Measurements from ENCODE around the gene PLEKHG4. TPM values are rescaled to one million over a fixed set of nuclear protein-coding genes. Genes with fewer than 3 reads are reported as not detected.

PLEKHG4 gene
- total RNA-seq, 1 experiment from 2014 or later = 32.7 TPM

DNA sequence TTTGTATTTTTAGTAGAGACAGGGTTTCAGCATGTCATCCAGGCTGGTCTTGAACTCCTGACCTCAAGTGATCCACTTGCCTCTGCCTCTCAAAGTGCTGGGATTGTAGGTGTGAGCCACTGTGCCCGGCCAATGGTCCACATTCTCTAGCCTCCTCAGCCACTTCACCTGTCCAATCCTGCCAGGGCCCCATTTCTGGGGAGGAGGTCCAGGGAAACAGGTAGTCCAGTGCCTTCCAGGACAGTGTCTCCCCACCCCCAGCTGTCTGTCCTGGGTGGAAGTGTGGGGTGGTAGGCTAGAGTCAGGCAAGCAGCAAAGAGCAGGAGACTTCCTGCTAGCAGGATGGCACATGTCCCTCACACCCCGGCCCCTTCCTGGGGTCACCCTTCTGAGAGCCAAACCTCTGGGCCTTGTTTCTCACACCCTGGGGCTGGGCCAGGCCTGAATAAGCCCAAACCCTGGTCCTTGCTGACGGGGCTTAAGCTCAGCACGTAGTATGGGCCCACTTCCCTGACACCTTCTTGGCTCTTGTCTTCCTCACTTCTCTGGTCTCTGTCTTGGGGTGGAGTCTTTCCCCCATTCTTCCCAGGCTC lies 37.1 kb upstream of the PLEKHG4 start:
- no peak for DNase-seq (ENCODE audit: unreplicated experiment)
- Mint-ChIP-seq H3K27me3 (ENCODE audit: insufficient read depth, unreplicated experiment) (no peaks in the 10 kb centered on the region), H3K4me3 (ENCODE audit: unreplicated experiment) (no peak overlapping the region), H3K9me3 (ENCODE audit: unreplicated experiment) (no peaks in the 10 kb centered on the region), H3K4me1 (ENCODE audit: insufficient read depth, unreplicated experiment) (peaks cover 34% of the 10 kb centered on the region), H3K36me3 (ENCODE audit: insufficient read depth, unreplicated experiment) (peaks cover 7% of the 10 kb centered on the region), H3K27ac (ENCODE audit: low read depth, unreplicated experiment) (peak overlapping the region; percentile 65)
- ChIA-PET POLR2A (interaction anchor here (0.7 to 1.1 kb wide), 3 partner anchors 14 to 15 kb away, joined by 4 to 5 read pairs (median 5); partner anchors contain the start of gene TMEM208), CTCF (interaction anchor here (0.5 to 1.2 kb wide), 4 partner anchors 14 to 206 kb away, joined by 3 to 4 read pairs (median 4); no protein-coding TSS in a partner anchor)
- BruUV-seq (replicated peaks) = no TSS peak
- intact Hi-C loops (cut with micrococcal nuclease) = no loop called here
- TF ChIP-seq, protein P1, sequence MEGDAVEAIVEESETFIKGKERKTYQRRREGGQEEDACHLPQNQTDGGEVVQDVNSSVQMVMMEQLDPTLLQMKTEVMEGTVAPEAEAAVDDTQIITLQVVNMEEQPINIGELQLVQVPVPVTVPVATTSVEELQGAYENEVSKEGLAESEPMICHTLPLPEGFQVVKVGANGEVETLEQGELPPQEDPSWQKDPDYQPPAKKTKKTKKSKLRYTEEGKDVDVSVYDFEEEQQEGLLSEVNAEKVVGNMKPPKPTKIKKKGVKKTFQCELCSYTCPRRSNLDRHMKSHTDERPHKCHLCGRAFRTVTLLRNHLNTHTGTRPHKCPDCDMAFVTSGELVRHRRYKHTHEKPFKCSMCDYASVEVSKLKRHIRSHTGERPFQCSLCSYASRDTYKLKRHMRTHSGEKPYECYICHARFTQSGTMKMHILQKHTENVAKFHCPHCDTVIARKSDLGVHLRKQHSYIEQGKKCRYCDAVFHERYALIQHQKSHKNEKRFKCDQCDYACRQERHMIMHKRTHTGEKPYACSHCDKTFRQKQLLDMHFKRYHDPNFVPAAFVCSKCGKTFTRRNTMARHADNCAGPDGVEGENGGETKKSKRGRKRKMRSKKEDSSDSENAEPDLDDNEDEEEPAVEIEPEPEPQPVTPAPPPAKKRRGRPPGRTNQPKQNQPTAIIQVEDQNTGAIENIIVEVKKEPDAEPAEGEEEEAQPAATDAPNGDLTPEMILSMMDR (IDR thresholded peaks at IDR 0.05; ENCODE audit: unreplicated experiment) = no peak

DNA sequence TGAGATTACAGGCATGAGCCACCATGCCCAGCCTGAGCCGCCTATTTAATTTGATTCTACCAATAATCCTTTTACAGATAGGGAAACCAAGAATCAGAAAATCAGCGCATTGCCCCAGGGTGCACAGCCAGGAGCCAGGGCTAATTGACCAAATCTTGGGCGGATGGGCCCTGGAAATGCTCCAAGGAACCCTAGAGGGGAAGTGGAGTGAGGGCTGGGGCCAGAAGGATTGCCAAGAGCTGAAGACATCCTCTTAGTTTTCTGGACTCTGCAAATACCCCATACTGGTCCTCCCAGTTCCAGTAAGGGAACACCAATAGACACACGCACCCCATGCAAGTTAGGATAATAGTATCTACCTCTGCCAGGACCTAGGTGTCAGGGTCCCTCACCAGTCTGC lies 35.9 kb upstream of the PLEKHG4 start:
- POLR2A ChIA-PET = interaction anchor here (0.6 to 2.1 kb wide), 4 partner anchors 14 to 714 kb away, joined by 3 to 20 read pairs (median 3); partner anchors contain the start of gene TMEM208

GRCh38 chr16:67244387-67245185 lies 34.7 kb upstream of the PLEKHG4 start:
- Mint-ChIP-seq H3K4me3 (ENCODE audit: unreplicated experiment) (peak overlapping the region; percentile 81), H3K27me3 (ENCODE audit: insufficient read depth, unreplicated experiment) (peaks cover 7% of the 10 kb centered on the region), H3K36me3 (ENCODE audit: insufficient read depth, unreplicated experiment) (peaks cover 7% of the 10 kb centered on the region), H3K27ac (ENCODE audit: low read depth, unreplicated experiment) (peak overlapping the region; percentile 75), H3K4me1 (ENCODE audit: insufficient read depth, unreplicated experiment) (peaks cover 47% of the 10 kb centered on the region), H3K9me3 (ENCODE audit: unreplicated experiment) (no peaks in the 10 kb centered on the region)
- DNase-seq (ENCODE audit: unreplicated experiment) = peak; percentile 92
- ChIA-PET CTCF (interaction anchor here (0.5 to 1.7 kb wide), 13 partner anchors 16 to 536 kb away, joined by 3 to 16 read pairs (median 3); partner anchors contain the start of genes ATP6V0D1, ELMO3 and TMEM208), POLR2A (interaction anchor here (0.6 to 2.1 kb wide), 8 partner anchors 12 to 528 kb away, joined by 3 to 20 read pairs (median 3); partner anchors contain the start of gene TMEM208)
- BruUV-seq (replicated peaks) = no TSS peak
- TF ChIP-seq, protein P1 (IDR thresholded peaks at IDR 0.05; ENCODE audit: unreplicated experiment) = no peak
- intact Hi-C loops (cut with micrococcal nuclease) = no loop called here

More for the DNA sequence above, 35.9 kb upstream of the PLEKHG4 start:
- H3K36me3 Mint-ChIP-seq (ENCODE audit: insufficient read depth, unreplicated experiment) = peaks cover 7% of the 10 kb centered on the region
- H3K27me3 Mint-ChIP-seq (ENCODE audit: insufficient read depth, unreplicated experiment) = no peaks in the 10 kb centered on the region
- intact Hi-C loops (cut with micrococcal nuclease) = no loop called here
- no TSS peak for BruUV-seq (replicated peaks)
- TF ChIP-seq, protein P1 (IDR thresholded peaks at IDR 0.05; ENCODE audit: unreplicated experiment) = no peak
- CTCF ChIA-PET = interaction anchor here (0.9 to 1.7 kb wide), 3 partner anchors 16 to 45 kb away, joined by 3 to 16 read pairs (median 4); partner anchors contain the start of genes ELMO3 and TMEM208
- DNase-seq (ENCODE audit: unreplicated experiment) = no peak
- H3K27ac Mint-ChIP-seq (ENCODE audit: low read depth, unreplicated experiment) = no peak overlapping the region
- H3K4me1 Mint-ChIP-seq (ENCODE audit: insufficient read depth, unreplicated experiment) = peaks cover 43% of the 10 kb centered on the region
- no peaks in the 10 kb centered on the region for H3K9me3 Mint-ChIP-seq (ENCODE audit: unreplicated experiment)
- no peak overlapping the region for H3K4me3 Mint-ChIP-seq (ENCODE audit: unreplicated experiment)

DNA sequence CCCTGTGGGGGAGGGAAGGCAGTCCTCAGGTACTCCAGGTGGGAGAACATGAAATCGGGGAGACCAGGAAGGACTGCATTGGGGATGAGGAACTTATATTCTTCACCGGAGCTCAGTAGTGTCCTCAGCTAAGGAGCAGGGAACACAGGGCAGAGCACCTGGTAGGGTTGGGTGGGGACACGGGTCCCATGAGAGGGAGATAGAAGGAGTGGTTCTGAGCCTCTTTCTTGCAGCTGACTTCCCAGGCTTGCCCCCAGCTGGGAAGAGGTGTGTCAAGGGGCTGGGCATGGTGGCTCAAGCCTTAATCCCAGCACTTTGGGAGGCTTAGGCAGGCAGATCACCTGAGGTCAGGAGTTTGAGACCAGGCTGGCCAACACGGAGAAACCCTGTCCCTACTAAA lies 34.1 kb upstream of the PLEKHG4 start:
- Mint-ChIP-seq H3K9me3 (ENCODE audit: unreplicated experiment) (no peaks in the 10 kb centered on the region), H3K4me1 (ENCODE audit: insufficient read depth, unreplicated experiment) (peaks cover 48% of the 10 kb centered on the region), H3K4me3 (ENCODE audit: unreplicated experiment) (peak overlapping the region; percentile 81), H3K36me3 (ENCODE audit: insufficient read depth, unreplicated experiment) (peaks cover 7% of the 10 kb centered on the region), H3K27ac (ENCODE audit: low read depth, unreplicated experiment) (peak overlapping the region; percentile 75), H3K27me3 (ENCODE audit: insufficient read depth, unreplicated experiment) (peaks cover 13% of the 10 kb centered on the region)
- no peak for DNase-seq (ENCODE audit: unreplicated experiment)
- ChIA-PET POLR2A (interaction anchor here (1.7 to 2.8 kb wide), 6 partner anchors 10 to 52 kb away, joined by 3 to 28 read pairs (median 16); partner anchors contain the start of genes E2F4, ELMO3 and TMEM208), CTCF (interaction anchor here (0.6 to 1.3 kb wide), 10 partner anchors 15 to 350 kb away, joined by 3 to 5 read pairs (median 4); partner anchors contain the start of gene ELMO3)
- intact Hi-C loops (cut with micrococcal nuclease) = no loop called here
- TF ChIP-seq, protein P1 (IDR thresholded peaks at IDR 0.05; ENCODE audit: unreplicated experiment) = no peak
- BruUV-seq (replicated peaks) = TSS peak; percentile 42

Data from MCF 10A (cell line).